ENCODE results near the gene MYL6B. TPM values are rescaled to one million over a fixed set of nuclear protein-coding genes. Genes with fewer than 3 reads are reported as not detected.

Gene MYL6B
- total RNA-seq, 2 donors from 2014 or later: 66.4 to 203 TPM

DNA sequence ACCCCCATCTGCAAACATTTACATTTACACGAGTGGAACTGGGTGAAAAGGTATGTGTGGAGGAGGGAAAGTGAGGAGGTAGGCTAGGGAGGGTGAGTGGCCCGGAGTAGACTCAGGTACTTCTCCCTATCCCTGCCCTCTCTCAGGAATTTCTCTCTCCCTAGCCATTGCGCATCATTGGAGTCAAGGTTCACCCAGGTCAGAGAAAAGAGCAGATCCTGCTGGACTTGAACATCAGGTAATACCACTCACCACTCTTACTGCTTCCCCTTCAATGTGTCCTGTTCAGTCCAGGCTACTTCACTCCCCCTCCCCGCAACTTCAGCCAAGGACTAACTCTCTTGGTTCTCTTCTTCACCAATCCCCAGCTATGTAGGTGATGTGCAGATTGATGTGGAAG, 21.5 kb upstream of the MYL6B start:
- Histone ChIP-seq H3K4me3 (no peak overlapping the region), H3K27ac (no peak overlapping the region), H3K4me1 (replicated peaks) (peaks cover 11% of the 10 kb centered on the region), H3K36me3 (peaks cover 6 to 9% of the 10 kb centered on the region in 2 donors), H3K27me3 (replicated peaks; ENCODE audit: insufficient read depth) (no peaks in the 10 kb centered on the region), H3K9me3 (no peaks in the 10 kb centered on the region)
- DNase-seq (ENCODE audit: low spot score): no peak
- TF ChIP-seq CTCF (IDR thresholded peaks at IDR 0.05): no peak
- TF ChIP-seq POLR2A (IDR thresholded peaks at IDR 0.05): no peak
- no peak for TF ChIP-seq POLR2AphosphoS5 (IDR thresholded peaks at IDR 0.05)
- WGBS: 86% methylated on average over 4 of the region's 4 CpGs
- intact Hi-C loops (cut with DNase I): no loop called here

GRCh38 chr12:56134897-56135296, 17.5 kb upstream of the MYL6B start:
- TF ChIP-seq POLR2AphosphoS5 (IDR thresholded peaks at IDR 0.05) (no peak), CTCF (IDR thresholded peaks at IDR 0.05) (no peak), POLR2A (IDR thresholded peaks at IDR 0.05) (no peak)

GRCh38 chr12:56137853-56138571, 14.4 kb upstream of the MYL6B start:
- intact Hi-C loops (cut with DNase I): no loop called here
- H3K36me3 ChIP-seq: peaks cover 11 to 12% of the 10 kb centered on the region in 2 donors
- 96% methylated on average over 14 of the region's 14 CpGs for WGBS

More at GRCh38 chr12:56134897-56135296, 17.5 kb upstream of the MYL6B start:
- intact Hi-C loops (cut with DNase I): no loop called here
- DNase-seq (ENCODE audit: low spot score): no peak
- Histone ChIP-seq H3K4me1 (replicated peaks) (no peaks in the 10 kb centered on the region), H3K27me3 (replicated peaks; ENCODE audit: insufficient read depth) (no peaks in the 10 kb centered on the region), H3K36me3 (peaks cover 18% of the 10 kb centered on the region in 2 donors), H3K9me3 (no peaks in the 10 kb centered on the region), H3K27ac (no peak overlapping the region), H3K4me3 (no peak overlapping the region)
- WGBS: 94% methylated on average over 6 of the region's 6 CpGs

DNA sequence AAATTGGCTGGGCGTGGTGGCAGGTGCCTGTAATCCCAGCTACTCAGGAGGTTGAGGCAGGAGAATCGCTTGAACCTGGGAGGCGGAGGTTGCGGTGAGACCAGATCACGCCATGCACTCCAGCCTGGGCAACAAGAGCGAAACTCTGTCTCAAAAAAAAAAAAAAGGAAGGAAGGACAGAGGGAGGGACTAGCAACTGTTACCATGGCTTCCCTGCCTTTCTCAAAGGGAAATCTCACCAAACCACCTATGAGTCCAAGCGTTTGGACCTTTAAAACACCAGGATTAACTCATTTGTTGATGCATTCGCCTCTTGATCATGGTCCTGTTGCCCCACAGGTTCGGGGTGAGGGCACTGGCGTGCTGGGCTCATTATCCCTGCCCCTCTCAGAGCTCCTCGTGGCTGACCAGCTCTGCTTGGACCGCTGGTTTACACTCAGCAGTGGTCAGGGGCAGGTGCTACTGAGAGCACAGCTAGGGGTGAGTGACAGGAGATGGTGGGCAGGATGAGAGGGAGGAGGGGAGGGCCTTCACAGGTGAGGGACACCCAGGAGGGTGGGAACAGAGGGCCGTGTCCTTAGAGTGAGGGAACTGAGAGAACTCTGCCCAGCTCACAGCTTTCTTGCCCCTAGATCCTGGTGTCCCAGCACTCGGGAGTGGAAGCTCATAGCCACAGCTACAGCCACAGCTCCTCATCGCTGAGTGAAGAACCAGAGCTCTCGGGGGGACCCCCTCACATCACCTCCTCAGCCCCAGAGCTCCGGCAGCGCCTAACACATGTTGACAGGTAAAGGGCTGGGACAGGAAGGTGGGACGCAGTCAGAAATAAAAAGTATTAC, 10.2 kb upstream of the MYL6B start:
- no peak for TF ChIP-seq POLR2A (IDR thresholded peaks at IDR 0.05)
- no peak for TF ChIP-seq CTCF (IDR thresholded peaks at IDR 0.05)
- TF ChIP-seq POLR2AphosphoS5 (IDR thresholded peaks at IDR 0.05): no peak
- WGBS: 88% methylated on average over 14 of the region's 19 CpGs

More at GRCh38 chr12:56137853-56138571, 14.4 kb upstream of the MYL6B start:
- Histone ChIP-seq H3K4me3 (no peak overlapping the region), H3K9me3 (no peaks in the 10 kb centered on the region), H3K27me3 (replicated peaks; ENCODE audit: insufficient read depth) (no peaks in the 10 kb centered on the region), H3K27ac (no peak overlapping the region), H3K4me1 (replicated peaks) (no peaks in the 10 kb centered on the region)
- no peak for DNase-seq (ENCODE audit: low spot score)
- TF ChIP-seq CTCF (IDR thresholded peaks at IDR 0.05): no peak

More for the DNA sequence above, 10.2 kb upstream of the MYL6B start:
- intact Hi-C loops (cut with DNase I): no loop called here
- no peaks in the 10 kb centered on the region for H3K27me3 ChIP-seq (replicated peaks; ENCODE audit: insufficient read depth)
- peaks cover 12 to 20% of the 10 kb centered on the region in 2 donors for H3K36me3 ChIP-seq
- H3K4me1 ChIP-seq (replicated peaks): no peaks in the 10 kb centered on the region
- H3K9me3 ChIP-seq: no peaks in the 10 kb centered on the region
- H3K4me3 ChIP-seq: no peak overlapping the region
- no peak for DNase-seq (ENCODE audit: low spot score)
- no peak overlapping the region for H3K27ac ChIP-seq
